ENCODE data around the gene HSD17B3.

The HSD17B3 gene

DNA sequence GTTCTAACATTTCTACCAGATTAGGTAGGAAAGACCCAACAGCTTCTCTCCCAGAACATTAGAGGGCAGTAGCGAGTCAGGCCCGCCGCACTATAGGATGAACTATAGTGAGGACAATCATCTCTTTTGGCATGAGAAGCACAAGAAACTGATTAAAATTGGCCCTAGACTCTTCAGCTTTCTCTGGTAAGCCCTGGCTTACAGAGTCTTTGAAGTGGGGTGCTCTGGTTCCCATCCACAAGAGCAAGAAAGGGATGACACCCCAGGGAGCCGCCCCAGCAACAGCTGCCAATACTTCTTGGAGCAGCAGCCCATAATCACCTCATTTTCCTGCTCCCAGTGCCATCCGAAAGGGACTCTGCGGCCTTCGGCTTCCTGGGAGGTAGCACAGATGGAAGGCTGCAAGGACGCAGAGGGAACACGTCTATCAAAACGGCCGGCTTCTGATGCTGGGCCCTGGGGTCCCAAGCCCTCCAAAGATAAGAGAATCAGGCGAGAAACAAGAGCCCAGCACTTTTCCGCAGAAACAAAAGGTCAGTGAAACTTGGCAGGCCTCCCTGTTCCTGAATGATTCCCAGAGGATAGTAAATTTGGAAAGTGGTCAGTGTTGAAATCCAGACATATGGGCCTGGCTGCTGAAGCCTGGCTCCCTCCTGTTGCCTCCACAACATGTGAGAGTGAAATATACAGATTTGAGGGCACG, 69.3 kb downstream of the HSD17B3 start:
- no peak for DNase-seq

DNA sequence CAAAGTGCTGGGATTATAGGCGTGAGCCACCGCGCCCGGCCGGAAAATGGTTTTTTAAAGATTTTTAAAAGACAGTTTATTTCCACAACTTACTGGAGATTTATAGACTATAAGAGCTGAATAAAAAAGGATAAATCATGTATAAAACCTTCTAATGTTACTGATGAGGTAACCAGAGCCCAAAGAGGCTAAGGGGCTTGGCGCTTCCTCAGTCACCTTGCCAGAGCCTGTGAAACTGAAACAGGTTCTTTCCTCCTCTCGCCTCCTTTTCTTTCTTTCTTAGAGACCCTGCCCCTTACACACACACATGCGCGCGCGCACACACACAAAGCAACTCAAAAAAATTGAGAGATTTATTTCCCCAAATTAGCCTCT, 69.8 kb downstream of the HSD17B3 start:
- DNase-seq = no peak

DNA sequence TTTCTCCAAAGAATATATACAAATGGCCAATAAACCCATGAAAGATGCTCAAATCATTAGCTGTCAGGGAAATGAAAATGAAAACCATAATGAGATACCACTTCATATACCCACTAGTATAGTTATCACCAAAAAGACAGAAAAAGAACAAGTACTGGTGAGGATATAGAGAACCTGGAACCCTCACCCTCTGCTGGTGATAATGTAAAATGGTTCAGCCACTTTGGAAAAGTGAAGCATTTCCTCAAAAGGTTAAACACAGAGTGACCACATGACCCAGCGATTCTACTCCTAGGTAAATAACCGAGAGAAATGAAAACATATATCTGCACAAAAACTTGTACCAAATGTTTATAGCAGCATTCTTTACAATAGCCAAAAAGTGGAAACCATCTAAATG, 72.0 kb downstream of the HSD17B3 start:
- DNase-seq = no peak

DNA sequence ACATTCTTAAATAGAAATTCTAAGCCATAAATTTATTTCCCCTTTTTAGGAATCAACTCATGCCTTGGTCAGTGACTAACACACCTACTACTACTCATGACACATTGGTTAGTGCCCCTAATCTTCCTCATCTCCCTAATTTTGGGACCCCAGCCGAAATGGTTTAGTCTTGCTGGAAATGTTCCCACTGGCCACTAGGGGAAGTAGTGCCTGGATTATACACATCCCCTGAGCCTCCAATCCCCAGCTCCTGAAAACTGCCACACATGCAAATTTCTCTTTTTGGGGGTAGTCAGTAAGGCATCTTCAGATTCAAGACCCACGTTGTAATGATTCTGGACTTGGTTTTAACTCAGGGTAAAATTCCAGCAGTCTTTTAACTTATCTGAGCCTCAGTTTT, 79.8 kb downstream of the HSD17B3 start:
- no peak for DNase-seq

GRCh38 chr9:96219900-96220257, 82.1 kb downstream of the HSD17B3 start:
- no peak for DNase-seq

- no peak for DNase-seq
Observed at GRCh38 chr9:96219026-96219899, 82.7 kb downstream of the HSD17B3 start.

- DNase-seq = peak; percentile 11
Observed at GRCh38 chr9:96217754-96218693, 84.0 kb downstream of the HSD17B3 start.

GRCh38 chr9:96217294-96217707, 84.7 kb downstream of the HSD17B3 start:
- DNase-seq = no peak

- no peak for DNase-seq
Observed at GRCh38 chr9:96216583-96216982, 85.4 kb downstream of the HSD17B3 start.

GRCh38 chr9:96215841-96216240, 86.1 kb downstream of the HSD17B3 start:
- no peak for DNase-seq

DNA sequence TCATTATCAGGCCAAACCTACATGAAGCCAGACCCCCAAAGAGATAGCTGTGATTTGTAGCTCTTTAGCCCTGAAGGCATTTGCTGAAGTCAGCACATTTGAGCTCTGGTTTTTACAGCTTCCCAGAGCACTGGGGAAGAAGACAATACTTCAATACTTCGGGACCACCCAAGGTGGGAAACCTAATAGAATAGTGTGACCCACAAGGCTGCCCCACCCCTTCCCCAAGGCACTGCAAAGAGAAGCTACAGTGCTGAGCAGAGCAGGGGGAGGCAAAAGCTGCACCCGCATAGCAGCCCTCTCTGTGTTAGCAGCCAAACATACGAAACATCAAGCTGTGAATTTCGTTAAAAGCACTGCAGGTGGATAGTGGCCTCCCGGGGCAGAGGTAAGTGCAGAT, 87.3 kb downstream of the HSD17B3 start:
- DNase-seq = no peak

GRCh38 chr9:96209407-96210271, 92.3 kb downstream of the HSD17B3 start:
- no peak for DNase-seq

- DNase-seq = no peak
Observed at GRCh38 chr9:96206156-96206751, 95.7 kb downstream of the HSD17B3 start.

- no peak for DNase-seq
Observed at GRCh38 chr9:96204853-96205252, 97.1 kb downstream of the HSD17B3 start.

GRCh38 chr9:96203867-96204501, 98.0 kb downstream of the HSD17B3 start:
- DNase-seq = no peak

DNA sequence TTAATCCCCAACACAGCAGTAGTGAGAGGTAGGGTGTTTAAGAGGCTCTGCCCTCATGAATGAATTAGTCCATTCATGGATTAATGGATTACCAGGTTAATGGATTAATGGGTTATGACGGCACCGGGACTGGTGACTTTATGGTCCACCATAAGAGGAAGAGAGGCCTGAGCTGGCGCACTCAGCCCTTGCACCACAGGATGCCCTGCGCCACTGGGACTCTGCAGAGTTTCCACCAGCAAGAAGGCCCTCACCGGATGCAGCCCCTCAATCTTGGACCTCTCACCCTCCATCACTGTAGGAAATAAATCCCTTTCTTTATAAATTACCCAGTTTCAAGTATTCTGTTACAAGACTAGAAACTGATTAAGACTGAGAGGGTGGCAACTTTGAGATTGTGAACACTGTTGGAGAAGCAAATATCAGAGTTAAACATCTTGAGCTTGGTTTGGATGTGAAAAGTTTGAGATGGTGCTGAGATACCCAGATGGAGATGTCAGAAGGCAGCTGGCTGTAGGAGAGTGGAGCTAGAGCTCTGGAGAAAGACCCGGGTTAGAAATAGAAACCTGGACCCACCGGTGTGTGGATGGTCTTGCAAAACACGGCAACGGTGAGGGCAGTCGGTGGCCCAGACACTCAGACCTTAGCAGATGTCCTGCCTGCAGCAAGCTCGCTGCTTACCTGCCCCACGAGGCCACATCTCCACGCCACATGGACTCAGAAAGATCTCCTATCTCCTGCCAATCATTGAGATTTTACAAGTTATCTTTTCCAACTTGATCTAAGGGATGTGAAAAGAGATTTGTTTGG, 98.8 kb downstream of the HSD17B3 start:
- DNase-seq = no peak

GRCh38 chr9:96201140-96201539, 100.8 kb downstream of the HSD17B3 start:
- no peak for DNase-seq

DNA sequence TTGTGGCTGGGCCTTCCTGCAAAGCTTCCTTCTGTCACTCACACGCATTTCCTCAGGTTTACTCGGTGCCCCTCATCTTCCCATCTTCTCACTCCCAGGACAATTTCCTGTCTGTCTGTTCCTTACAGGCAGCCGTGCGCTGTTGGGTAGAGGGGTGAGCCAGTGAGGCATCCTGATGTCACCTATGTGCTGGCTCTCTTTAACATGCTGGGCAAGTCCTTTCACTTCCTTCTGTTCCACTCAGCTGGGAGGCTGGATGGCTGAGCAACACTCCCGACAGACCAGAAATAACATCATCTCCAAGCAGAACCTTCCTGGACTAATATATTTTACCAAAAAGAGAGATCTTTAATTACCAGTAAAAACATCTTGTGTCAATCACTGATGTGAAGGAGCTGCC, 103.0 kb downstream of the HSD17B3 start:
- DNase-seq = no peak

- DNase-seq = no peak
Observed at GRCh38 chr9:96195541-96195940, 106.4 kb downstream of the HSD17B3 start.

DNA sequence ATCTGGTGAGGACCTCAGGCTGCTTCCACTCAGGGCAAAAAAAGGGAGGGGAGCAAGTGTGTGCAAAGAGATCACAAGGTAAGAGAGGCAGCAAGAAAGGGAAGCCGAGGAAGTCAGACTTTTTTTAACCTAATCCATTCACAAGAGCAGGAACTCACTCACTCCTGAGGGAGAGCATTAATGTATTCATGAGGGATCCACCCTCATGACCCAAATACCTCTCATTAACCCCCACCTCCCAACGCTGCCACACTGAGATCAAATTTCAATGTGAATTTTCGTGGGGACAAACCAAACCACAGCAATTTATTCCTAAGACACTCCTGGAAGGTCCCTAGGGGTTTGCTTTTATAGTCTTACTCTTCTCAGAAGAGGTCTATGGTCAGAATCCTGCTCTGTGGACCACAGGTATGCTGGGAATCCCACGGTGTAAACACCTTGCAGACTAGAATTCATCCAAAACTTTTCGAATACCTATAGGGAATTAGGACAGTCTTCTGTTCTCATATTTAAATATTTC, 108.7 kb downstream of the HSD17B3 start:
- no peak for DNase-seq

Measured in DMS153 (cell line).